DMS79 (cell line): Measurements from ENCODE around the gene DENND10.
"Not testable (repeated sequence)": the region's sequence is repeated elsewhere in the genome, so short reads cannot be mapped to it uniquely, and the experiment has no call there.

Experiments used
- DNase-seq: peaks from one replicate; lab custom pipeline; 2025; lab: John Stamatoyannopoulos, UW

Gene DENND10

DNA sequence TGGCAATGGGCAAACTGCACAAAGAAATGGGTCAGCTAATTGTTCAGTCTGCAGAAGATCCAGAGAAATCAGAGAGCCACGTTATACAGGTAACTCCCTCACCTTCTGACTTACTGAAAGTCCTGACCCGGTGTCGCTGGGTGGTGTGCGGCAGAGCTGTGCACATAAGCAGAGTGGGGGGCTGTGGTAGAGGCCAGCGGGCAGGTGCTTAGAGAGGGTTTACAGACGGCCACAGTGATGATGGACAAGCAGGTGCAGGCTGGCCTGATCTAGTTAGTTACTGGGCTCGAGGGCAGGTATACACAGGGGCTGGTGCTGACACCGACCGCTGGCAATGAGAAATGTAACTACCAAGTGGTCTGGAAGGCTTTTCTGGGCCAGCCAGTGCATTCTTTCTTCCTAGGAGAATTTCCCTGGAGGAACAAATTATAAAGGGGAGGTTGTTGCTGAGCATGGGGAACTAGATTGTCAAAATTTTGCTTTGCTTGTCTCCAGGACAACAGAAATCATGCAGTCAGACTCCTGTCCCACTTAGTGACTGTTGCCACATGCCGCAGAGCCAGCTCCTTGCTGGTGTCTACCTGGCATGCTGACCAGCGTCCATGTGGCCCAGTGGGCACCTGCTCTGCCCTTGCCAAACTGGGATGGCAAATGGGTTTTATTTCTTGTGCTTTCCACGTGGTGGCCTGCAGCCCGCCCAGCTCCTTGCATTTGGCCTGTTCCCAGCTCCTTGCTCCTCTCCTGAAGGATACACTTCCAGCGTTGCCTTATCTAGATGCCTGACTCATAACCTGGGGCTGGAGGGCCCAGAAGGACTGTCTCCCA lies 28.8 kb downstream of the DENND10 start:
- no peak for DNase-seq

DNA sequence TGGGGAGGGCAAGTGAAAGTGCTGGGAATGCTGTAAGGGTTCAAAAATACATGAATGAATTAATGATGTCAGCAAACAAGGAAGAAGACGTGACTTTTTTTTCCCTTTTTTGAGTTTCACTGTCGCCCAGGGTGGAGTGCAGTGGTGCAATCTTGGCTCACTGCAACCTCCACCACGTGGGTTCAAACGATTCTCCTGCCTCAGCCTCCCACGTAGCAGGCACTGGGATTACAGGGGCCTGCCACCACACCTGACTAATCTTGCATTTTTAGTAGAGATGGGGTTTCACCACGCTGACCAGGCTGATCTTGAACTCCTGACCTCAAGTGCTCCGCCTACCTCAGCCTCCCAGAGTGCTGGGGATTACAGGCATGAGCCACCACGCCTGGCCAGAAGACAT lies 30.0 kb downstream of the DENND10 start:
- no peak for DNase-seq

DNA sequence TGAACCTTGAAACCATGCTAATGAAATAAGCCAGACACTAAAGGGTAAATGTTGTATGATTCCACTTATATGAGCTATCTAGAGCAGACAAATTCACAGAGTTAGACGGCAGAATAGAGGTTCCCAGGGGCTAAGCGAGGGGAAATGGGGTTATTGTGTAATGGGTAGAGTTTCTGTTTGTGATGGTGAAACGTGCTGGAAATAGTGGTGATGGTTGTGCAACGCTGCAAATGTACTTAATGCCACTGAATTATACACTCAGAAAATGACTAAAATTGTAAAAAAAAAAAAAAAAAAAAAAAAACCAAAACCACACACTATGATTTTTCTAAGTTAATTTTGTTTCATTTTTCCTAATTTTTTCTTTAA lies 31.6 kb downstream of the DENND10 start:
- DNase-seq: no peak

DNA sequence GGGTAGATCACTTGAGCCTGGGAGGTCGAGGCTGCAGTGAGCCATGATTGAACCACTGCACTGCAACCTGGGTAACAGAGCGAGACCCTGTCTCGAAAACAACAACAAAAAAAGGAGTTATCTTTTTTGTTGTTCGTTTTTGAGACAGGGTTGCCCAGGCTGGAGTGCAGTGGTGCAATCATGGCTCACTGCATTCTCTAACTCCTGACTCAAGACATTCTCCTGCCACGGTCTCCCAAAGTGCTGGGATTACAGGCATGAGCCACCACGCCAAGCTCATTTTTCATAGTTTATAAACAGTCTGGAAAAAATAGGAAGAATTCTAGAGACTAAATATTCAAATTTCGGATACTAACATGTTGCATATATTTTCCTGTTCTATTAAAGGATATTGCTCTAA lies 32.2 kb downstream of the DENND10 start:
- DNase-seq: no peak

DNA sequence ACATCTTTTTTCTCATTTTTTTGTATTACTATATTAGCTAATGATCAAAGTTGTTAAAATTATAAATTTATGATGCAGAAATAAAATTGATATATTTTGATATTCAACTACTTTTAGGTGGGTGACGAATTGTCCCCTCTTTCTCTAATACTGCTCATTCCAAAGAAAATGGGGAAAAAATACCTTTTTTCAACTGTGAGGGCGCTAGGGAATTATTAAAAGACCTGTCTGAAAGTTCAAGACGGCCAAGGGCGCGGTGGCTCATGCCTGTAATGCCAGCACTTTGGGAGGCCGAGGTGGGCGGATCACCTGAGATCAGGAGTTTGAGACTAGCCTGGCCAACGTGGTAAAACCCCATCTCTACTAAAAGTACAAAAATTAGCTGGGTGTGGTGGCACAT lies 34.0 kb downstream of the DENND10 start:
- not testable (repeated sequence) for DNase-seq

DNA sequence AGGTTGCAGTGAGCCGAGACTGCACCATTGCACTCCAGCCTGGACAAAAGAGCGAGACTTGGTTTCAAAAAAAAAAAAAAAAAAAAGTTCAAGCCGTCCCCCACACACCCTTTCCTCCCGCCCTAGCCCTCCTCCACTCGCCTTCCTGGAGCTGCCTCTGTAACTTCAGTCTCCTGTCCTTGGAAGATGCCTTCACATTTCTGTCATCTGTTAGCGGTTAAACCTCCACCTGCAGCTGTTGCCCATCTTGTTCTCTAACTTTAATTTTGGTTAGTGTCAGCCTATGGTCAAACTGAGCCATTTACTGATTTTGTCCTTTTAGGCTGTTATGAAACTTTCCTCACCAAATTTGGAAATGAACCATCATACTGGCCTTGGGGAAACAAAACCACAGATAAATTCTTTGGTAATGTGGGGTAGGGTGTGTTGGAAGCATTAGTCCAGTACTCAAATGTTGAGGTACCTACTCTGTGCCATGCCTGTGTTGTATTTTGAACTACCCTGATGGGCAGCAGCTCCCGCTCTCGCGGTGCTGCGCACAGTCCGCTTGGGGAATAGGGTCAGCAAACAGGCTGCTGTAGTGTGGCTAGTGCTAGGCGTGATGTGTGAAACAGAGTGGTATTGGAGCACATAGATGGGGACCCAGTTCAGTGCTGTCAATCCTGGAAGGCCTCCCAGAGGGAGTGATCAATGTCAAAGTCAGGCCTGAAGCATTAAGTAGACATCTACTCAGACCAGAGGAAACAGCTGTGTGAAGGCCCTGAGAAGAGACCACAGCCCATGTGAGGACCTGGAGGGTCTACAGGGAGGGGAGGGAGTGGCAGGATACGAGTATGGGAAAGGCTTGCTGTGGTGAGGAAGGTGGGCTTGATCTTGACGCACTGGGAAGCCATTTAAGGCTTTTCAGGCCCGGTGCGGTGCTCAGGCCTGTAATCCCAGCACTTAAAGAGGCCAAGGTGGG lies 34.7 kb downstream of the DENND10 start:
- DNase-seq: no peak

DNA sequence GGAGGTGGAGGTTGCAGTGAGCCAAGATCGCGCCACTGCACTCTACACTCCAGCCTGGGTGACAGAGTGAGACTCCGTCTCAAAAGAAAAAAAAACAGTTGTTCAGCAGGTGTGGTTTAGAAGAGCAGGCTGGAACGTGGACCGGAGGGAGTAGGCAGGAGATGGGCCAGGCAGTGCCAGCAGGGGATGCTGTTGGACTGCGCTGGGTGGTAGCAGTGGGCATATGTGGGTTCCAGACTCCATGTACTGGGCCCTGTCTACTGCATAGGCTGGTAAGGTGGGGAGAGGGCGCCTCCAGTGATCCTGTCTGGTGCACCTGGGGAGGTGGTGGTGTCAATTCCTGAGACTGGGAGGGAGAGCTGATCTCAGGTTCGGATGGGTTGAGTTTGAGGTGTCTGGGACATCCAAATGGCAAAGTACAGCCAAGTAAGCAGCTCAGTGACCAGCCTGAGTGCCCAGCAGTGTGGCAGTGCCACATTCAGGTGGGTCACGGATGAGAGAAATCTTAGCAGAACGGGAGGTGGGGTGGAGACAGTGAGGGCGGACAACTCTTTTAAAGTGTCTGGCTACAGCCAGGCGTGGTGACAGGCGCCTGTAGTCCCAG lies 35.7 kb downstream of the DENND10 start:
- DNase-seq: no peak

DNA sequence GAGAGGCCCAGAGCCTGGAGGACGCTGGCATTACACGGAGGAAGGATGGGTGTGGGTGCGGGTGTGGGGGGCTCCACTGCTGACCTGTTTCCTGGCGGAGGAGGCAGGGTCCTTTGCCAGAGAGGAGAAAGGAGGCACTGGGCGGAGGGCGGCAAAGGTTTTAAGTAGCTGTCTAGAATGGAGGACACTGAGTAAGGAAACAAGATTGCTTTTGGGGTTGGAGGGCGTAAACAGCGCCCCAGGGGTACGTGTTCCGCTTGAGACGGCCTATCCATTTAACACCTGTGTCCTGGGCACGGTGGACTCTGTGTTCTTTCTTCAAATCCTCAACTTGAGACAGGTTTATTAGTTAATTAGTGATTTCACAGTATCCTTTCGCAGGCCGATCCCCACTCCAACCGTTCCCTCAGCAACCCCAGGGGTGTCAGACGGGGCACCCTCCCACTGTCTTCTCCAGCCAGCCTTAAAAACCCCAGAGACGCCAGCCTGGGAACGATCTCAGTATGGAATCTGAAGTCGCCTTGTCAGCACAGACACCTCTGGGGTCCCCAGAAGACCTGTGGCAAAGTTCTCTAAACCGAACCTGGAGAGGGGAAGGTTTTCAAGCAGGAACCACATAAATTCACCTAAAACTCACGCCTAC lies 36.8 kb downstream of the DENND10 start:
- DNase-seq: no peak

DNA sequence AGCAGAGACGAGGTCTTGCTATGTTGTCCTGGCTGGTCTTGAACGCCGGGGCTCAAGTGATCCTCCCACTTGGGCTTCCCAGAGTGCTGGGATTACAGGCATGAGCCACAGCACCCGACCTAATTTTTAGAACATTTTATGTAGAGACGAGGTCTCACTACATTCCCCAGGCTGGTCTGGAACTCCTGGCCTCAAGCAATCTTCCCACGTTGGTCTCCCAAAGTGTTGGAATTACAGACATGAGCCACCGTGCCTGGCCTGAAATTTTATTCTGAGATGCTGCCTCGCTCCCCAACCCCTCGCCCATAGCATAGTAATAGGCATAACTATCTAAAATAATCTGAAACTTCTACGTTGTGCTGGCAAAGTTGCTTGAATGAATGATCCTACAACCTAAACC lies 39.7 kb downstream of the DENND10 start:
- no peak for DNase-seq

DNA sequence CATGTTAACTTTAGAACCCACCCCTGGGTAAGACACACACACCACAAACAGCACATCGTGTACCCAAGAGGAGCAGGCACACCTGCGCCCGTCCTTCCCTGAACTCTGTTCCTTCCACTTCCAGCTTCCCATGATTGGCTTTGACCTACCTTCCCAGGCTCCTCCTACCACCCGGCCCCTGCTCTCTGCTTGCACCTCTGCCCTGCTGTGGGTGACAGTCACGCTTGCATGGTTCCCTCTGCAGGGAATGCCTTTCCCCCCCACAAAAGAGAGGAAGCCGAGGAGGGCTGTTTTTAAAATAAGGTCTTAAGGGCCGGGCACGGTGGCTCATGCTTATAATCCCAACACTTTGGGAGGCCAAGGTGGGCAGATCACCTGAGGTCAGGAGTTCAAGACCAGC lies 45.2 kb downstream of the DENND10 start:
- no peak for DNase-seq

DNA sequence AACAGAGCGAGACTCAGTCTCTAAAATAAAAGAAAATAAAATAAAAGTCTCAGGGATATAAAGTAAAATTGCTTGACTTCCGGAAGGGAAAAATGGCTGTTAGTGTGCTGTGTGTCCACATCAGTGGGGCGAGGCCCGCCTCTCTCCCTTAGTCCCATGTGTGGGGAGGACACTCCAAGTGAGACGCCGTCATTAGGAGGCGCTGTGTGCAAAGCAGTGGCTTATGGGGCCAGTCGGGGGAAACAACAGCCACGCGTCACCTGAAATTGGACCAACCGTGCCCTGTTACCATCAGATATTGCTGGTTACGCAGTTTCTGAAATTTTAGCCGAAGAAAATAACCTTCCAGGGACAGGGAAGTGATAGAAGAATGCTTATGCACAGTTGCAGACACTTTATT lies 45.8 kb downstream of the DENND10 start:
- DNase-seq: no peak

DNA sequence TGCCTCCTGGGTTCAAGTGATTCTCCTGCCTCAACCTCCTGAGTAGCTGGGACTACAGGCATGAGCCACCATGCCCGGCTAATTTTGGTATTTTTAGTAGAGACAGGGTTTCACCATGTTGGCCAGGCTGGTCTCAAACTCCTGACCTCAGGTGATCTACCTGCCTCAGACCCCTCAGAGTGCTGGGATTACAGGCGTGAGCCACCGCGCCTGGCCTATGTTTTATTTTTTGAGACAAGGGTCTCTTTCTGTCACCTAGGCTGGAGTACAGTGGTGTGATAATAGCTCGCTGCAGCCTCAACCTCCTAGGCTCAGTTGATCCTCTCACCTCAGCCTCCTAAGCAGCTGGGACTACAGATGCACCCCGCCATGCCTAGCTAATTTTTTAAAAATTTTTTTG lies 47.7 kb downstream of the DENND10 start:
- not testable (repeated sequence) for DNase-seq

DNA sequence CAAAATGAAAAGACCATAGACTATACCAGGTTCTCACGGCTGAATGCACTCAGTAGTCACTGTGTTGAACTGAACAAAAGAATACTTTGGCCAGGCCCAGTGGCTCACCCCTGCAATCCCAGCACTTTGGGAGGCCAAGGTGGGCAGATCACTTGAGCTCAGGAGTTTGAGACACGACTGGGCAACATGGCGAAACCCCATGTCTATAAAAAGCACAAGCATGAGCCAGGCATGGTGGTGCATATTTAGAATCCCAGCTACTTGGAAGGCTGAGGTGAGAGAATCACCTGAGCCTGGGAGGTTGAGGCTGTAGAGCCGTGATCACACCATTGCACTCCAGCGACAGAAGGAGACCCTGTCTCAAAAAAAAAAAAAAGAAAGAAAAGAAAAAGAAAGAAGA lies 49.1 kb downstream of the DENND10 start:
- no peak for DNase-seq

DNA sequence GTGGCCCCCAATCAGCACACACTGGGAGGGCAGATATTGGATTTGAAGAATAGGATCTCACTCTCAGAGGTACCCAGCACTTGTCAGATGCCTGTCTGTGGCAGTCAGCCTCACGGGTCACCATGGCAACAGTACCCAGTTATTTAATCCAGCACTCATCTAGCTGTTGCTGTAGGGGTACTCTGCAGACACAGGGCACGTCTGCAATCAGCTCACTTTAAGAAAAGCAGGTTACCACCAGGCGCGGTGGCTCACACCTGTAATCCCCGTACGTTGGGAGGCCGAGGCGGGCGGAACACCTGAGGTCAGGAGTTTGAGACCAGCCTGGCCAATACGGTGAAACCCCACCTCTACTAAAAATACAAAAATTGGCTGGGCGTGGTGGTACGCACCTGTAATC lies 49.7 kb downstream of the DENND10 start:
- no peak for DNase-seq

DNA sequence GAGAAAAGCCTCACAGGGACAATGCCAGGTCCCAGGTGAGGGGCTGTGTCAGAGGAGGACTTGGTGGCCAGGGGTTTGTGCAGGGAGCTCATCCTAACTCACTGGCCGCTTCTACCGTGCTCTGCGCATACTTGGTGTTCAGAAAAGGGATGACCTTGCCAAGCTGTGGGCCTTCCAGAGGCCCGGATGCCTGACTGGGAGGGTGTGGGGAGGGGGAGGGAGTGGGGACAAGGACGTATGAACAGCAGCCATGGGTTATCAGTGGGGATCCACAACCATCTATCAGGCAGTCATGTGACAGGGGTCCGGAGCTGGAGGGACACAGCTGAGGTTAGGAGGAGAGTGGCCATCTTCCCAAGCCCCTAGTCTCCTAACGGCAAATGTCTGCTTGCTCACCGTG lies 55.4 kb downstream of the DENND10 start:
- no peak for DNase-seq

DNA sequence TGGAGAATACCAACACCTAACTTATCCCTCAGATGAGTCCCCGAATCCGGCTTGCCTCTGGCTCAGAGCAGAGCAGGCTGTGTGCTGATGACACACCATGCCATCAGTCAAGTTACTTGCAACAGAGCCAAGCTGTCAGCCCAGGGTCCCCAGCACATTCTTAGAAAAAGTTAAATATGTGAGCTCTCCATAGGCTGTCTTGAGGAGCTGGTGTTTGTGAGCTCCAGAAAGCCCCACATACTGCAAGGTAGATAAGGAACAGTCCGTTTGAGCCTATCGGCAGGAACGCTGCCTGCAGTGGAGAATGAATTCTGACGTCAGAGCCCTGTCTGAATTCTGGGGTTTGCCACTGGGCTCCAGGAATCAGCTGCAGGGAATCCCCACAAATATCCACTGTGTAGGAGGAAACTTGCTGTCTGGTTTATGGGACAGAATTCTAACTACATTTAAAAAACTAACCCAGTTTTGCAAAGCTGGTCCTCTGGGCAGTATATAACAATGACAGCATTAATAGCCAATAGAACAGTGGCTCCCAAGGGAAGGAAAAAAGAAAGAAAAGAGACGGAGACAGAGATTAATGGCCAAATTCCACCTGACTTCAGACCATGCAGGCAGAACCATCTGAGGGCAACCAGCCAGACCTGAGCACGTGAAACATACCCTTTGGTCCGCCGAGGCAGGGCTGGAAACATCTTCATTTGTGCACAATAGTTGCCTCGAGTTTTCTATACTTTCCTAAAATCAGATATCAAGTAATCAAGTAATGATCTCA lies 58.0 kb downstream of the DENND10 start:
- no peak for DNase-seq

DNA sequence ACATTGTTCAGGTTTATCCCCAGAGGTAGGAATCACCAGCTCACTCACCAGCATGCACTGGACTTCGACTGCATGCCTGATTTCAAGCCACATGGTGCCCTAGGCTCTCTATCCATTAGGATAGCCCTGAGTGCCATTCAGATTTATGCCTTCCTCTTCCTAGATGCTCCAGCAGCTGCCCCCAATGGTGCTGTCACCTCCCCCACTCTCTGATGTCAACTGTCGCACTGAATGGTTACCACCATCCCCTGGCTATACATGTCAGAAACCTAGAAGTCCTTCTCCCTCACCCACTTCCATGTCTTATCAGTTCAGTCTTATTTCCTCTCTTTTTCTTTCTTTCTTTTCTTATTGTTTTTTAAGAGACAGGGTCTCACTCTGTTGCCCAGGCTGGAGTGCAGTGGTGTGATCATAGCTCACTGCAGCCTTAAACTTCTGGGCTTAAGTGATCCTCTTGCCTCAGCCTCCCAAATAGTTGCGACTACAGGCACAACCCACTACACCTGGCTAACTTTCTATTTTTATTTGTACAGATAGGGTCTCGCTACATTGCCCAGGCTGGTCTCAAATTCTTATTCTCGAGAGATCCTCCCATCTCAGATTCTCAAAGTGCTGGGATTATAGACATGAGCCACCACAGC lies 58.7 kb downstream of the DENND10 start:
- DNase-seq: no peak

DNA sequence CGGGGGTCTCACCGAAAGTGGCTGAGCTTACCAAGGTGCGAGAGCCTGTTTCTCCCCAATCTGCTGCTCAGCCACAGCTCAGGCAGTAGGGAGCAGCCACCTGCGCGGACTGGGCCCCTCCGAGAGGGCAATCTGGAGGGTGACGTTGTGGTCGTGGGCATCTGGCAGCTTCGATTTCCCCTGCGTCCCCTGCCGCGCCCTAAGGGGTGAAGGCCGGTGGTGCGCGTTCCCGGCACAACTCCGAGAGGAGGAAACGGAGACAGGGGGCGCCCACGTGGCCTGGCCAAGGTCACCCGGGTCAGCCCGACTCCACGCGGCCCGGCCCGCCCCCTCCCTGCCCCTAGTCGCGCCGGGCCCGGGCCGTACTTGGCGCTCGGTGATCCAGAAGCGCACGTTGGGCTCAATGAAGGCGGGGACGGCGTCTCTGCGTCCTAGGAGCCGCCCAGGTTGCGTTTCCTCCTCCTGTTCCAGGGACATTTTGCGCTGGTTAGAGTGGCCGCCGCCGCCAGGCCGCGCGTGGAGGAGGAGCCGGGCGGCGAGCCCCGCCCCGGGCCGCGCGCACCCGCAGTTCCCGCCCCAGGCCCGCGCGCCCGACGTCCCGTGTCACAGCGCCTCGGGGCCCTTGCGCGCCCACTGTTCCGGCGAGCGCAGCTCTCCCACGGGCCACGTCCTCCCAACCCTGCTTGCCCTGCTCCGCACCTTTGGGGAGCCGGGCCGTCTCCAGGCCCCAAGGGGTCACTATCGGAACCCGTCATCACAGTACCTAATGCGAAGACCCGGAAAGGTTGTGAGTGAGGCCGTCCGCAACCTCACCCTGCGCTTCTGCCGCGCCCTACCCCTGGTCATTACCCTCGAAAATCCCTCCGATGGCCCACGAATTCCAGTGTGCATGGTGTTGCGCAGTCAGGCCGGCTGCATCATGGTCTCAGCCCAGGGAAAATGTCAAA lies 61.5 kb downstream of the DENND10 start, which contains the start of gene SFXN4:
SFXN4 (minus strand) TSS at position 544 of the 947 bp plus-strand sequence; CDS start at position 477, 67 bp downstream.
- no peak for DNase-seq

DNA sequence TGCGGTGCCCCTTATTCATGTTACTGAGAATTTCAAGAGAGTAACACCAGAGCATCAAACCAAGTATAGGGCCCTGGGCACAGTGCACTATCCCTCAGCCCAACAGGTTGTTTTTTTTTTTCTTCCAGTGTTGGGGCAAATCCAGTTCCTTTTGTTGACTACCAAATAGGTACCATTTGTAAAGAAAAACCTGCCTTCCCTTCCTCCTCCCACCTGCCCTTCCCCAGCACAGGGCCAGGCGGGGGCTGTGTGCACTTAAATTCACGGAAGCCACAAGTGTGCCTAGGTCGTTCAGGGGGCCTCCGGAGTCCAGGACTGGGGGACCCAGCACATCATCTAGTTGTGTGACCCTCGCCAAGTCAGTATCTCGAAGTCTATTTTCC lies 62.2 kb downstream of the DENND10 start:
- DNase-seq: no peak

DNA sequence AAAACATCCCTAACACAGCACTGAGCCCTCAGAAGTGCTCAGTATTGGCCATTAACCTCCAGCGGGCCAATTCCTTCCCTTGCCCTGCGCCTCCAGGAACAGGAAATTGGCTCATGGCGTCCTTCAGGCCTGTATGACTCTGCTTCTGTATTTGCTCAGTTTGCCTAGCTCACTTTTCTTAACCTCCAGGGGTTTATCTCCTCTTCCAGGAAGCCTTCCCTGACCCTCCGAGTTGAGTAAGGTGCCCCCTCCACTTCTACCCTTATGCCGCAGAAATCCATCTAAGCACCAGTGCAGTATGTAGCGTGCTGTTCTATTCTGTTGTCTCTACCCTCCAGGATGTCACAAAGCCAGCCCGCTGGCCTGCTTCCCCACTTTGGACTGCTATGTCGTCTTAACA lies 62.7 kb downstream of the DENND10 start:
- no peak for DNase-seq
